Hematopoietic multipotent progenitor cell treated with erythropoietin and hydrocortisone succinate and interleukin-3 and kit ligand, for 15 days (in vitro differentiated cells): ENCODE results near the gene TMIGD2.
"Not testable (repeated sequence)": the region's sequence is repeated elsewhere in the genome, so short reads cannot be mapped to it uniquely, and the experiment has no call there.

Source experiments
- DNase-seq: peaks from one replicate; pipeline ENCODE4 v3.0.0-alpha.2; 2015; ENCODE audit warnings: low spot score

Gene TMIGD2

DNA sequence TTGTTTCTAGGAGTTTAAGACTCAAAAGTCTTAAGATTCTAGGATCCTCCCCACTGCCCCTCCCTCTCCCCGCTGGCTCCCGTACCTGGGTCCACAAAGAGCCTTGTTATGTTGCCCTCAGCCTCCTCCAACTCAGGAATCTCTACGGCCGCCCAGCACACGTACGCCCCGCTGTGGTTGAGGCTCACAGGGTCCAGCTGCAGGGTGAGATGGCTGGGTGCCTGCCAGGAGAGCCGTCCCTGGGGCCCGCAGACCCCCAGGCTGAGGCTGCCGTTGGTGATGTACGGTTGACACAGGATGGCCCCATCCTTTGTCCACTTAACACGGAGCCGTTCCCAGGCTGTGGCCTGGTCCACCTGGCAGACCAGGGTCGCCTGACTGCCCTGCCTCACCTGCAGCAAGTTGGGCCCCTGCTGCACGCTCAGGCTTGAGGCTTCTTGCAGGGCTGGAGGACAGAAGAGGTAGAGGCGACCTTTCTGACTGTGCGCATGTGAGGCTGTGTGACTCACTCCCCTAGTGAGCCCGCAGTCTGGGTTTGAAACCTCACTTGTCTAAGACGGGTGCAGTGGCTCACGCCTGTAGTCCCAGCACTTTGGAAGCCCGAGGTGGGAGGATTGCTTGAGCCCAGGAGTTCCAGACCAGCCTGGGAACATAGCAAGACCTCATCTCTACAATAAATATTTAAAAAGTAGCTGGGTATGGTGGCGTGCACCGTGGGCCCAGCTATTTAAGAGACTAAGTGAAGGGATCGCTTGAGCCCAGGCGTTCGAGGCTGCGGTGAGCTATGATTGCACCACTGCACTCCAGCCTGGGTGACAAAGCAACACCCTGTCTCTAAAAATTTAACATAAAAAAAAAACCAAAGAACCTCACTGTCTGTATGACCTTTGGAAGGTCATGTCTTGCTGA, 4.0 kb downstream of the TMIGD2 start:
- DNase-seq = no peak

DNA sequence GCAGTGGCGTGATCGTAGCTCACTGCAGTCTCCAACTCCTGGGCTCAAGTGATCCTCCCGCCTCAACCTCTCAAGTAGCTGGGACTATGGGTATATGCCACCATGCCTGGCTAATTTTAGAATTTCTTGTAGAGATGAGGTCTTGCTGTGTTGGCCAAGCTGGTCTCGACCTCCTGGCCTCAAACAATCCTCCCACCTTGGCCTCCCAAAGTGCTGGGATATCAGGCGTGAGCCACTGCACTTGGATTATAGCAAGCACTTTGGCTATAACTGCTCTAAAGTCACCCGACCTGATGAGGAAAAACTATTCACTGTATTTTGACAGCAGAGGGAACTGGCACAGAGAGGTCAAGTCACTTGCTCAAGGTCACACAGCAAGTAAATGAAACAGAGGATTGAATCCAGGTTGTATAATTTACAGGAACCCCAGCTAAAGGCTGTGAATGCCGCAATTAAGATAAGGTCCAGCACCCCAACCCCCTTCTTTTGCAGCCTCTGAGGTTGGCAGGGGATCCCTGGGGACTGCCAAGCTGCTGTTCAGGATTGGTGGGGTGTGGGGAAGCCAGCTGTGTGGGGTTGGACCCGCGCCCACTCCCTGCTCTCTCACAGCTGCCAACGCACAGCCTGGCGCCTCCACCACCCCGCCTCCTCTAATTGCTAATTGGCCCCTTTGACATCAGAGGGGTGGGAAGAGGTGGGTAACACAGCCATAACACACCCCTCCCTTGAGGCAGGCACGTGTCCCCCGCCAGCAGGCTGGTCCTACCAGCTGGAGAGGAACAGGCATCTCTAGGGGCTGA, 6.0 kb downstream of the TMIGD2 start:
- no peak for DNase-seq

DNA sequence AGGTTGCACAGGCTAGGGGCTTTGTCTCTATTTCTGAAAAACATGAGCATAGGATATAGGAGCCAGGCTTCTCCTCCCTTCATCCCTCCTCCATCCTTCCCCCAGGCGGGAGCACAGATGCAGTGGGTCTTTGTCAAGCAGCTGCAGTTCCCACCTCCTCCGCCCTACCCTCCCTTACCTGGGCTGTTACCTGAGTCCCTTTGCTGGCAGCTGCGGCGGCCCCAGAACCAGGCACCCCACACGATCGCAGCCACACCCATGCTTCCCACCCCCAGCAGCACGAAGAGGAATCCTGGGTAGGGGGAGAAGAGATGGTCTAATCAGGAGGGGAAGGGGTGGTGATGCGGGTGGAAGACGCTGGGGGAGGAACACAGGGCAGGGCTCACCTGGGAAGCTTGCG, 7.8 kb downstream of the TMIGD2 start:
- DNase-seq = no peak

DNA sequence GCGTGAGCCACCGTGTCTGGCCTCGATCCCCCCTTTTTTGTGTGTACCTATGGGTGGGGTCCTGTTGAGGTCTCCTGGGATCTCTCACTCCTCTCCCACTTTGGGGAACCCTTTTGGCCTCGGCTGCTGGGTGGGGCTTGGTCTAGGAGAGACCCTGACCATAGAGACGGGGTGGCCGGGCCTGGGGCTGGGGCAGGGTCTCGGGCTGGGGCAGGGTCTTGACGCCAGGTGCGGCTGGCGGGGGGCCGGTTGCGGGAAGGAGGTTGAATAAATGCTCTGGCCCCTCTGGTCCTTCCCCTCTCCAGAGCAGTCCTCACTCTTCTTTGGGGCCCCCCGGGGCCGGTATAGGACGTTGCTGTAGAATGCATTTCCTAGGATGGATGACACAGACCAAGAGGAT, 9.7 kb downstream of the TMIGD2 start:
- DNase-seq = no peak

DNA sequence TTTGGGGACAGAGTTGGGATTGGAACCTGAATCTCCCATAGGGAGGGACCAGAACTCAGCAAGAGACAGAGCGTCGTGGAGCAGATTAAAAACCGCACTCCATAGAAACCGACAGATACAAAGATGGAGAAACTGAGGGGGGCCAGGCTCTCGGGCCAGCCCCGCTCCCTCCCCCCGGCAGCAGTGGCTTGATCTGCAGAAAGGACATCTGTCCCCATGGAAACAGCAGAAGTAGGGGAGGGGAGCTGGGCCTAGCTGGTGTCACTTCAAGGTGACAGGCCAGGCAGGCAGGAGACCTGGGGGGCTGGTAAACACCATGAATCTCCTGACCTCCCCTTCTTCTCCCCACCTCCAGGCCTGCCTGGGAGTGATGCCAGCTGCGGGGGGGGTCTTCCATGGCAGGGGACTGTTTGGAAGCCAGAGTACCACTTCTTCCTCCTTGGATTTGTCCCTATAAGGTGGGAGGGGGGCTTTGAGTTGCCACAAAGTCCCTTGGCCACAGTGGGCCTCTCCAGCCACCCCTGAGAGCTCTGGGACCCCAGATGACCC, 10.9 kb downstream of the TMIGD2 start:
- no peak for DNase-seq

DNA sequence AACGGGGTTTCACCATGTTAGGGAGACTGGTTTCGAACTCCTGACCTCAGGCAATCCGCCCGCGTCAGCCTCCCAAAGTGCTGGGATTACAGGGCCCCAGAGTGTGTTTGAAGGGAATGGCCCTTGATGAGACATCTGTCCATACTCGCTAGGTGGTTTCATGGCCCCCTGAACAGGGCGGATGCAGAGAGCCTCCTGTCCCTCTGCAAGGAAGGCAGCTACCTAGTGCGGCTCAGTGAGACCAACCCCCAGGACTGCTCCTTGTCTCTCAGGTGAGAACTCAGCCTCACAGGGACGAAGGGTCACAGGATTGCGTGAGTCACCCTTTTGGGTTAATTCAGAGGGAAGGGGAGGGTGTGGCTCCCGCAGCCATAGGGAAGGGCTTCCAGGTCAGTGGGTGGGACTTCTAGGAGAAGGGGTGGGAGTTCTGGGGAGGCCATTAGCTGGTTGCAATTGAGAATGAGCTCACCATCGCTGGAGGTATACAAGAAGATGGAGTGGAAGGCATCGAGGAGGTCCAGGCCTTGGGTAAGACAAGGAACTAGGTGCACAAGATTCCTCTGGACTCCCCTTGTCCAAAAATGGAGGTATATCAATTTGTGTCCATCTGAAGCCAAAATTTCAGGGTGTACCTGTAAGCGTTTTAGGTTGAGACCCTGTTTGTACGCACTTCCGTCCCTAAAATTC, 14.0 kb downstream of the TMIGD2 start:
- DNase-seq = no peak

DNA sequence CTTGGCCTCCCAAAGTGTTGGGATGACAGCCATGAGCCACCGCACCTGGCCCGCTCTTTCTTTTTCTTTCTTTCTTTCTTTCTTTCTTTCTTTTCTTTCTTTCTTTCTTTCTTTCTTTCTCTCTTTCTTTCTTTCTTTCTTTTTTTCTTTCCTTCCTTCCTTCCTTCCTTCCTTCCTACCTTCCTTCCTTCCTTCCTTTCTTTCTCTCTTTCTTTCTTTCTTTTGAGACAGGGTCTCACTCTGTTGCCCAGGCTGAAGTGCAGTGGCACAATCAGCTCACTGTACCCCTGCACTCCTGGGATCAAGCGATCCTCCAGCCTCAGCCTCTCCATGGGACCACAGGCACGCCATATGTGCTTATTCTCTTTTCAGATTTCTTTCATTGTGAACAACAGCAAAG, 16.0 kb downstream of the TMIGD2 start:
- DNase-seq = not testable (repeated sequence)

DNA sequence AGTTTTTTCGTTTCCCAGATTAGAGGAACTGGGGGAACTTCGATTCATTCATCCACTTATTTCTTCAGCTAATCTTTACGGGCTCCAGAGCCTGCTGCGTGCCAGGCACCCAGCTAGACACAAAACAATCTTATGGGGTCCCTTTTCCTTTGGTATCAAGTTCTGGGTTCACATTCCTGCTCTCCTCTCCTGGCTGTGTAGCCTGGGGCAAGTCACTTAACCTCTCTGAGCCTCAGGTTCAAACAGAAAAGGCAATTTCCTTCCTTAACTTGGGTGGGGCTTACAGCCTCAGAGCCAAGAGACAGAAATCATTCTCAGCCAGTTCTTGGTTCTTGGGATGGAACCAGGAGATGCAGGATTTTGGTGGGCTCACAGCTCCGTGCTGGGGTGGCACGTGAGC, 17.2 kb downstream of the TMIGD2 start:
- DNase-seq = no peak

DNA sequence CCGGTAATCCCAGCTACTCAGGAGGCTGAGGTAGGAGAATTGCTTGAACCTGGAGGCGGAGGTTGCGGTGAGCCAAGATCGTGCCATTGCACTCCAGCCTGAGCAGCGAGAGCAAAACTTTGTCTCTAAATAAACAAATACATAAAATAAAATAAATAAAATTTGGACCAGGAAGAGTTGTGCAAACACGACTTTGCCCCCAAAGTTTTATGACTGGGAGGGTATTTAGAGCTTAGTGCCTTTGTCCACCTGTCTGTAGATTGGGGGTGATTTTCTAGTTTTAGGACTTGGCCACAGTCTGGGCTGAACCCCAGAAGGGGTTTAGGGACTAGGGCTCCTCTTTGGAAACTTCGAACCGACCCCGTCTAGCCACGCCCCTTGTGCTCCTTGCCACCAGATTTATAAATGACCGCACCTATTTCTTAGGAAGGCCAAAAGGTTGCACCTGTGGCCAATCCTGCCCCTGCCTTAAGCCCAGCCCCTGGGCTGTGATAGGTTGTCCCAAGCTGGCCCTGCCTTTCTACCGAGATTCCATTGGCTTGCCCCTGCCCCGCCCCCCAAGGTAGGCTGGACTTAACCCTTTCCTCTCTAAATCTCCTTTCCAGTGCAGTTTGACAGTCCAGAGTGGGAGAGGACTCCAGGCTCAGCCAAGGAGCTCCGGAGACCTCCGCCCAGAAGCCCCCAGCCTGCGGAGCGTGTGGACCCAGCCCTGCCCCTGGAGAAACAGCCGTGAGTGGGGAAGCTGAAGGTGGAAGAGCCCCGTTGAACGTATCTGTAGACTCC, 17.8 kb downstream of the TMIGD2 start:
- DNase-seq = no peak

DNA sequence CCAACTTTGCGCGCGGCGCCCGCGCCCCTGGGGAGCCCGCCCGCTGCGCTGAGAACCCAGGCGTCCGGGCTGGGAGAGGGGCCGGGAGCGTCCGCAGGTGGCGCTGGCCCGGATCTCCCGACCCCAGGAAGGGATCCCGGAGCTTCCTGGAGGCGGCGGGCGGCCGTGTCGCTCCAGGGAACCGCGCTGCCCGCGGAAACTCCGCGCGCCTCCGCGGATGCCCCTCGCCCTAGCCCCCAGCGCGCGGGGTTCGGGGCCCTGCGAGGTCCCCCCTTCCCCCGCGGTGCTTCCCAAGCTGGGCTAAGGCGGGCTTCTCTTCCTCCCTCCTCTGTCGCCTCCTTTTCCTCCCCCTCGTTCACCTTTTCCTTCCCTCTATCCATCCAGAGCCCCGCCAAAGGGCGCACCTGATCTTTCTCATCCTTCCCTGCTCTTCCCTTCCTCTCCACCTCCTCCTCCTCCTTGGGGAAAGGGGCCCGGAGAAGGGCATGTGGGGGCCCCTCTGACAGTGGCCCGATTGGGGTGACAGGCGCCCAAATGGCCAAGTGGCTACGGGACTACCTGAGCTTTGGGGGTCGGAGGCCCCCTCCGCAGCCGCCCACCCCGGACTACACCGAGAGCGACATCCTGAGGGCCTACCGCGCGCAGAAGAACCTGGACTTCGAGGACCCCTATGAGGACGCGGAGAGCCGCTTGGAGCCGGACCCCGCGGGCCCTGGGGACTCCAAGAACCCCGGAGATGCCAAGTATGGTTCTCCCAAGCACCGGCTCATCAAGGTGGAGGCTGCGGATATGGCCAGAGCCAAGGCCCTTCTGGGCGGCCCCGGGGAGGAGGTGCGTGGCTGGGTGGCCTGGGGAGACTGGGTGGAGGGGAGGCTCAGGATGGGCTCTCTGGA, 22.4 kb downstream of the TMIGD2 start:
- no peak for DNase-seq

DNA sequence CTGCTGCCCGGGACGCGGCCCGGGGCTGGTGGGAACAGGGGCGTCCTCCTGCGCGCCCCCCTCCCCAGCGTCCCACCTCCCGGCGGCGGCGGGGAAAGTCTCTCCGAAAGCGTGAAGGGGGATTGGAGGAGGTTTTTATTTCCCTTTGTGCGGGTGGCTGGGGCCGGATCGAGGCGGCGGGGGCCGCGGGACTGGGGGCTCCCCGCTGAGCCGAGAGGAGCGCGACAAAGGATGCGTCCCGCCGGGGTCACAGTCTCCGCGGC, 23.0 kb downstream of the TMIGD2 start:
- DNase-seq = no peak

DNA sequence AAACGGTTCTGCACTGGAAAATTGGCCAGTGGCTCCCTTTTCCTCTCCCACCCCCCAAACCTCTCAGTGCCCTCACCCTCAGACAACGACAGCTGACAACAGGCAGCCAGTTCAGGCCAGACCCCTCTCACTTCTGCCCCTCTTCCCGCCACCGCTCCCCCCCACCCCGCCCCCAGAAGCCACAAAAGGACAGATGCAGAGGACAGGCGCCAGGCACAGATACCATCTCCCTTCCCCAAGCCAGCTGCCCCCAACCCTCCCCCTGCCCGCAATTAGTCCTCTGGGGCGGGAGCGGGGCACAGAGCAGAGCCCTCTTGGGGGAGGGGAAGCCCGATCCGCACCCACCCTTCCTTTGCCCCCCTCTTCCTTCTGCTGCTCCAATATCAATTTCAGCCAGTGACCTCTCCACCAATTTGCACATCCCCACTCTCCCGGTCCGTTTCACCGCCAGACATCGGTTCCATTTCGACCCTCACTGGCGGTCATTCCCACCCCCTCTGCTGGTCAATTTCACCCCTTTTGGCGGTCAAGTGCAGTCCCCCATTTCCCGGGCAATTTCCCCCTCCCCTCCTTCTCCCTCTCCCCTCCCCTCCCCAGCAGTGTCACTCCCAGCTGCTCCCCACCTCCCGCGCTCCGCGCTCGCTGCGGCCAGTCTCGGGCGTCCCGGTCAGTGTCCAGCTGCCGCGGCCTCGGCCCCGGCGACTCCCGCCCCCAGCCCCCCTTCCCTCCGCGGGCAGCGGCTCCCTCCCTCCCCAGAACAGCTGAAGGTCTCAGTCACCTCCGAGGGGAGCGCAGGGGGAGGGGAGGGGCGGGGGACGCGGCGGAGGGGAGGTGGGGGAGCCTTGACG, 23.5 kb downstream of the TMIGD2 start, which contains the start of gene SHD:
TSS of gene SHD (plus strand) at position 848 of the 848 bp plus-strand sequence. CDS start 798 bp downstream, outside the sequence.
- DNase-seq = no peak

DNA sequence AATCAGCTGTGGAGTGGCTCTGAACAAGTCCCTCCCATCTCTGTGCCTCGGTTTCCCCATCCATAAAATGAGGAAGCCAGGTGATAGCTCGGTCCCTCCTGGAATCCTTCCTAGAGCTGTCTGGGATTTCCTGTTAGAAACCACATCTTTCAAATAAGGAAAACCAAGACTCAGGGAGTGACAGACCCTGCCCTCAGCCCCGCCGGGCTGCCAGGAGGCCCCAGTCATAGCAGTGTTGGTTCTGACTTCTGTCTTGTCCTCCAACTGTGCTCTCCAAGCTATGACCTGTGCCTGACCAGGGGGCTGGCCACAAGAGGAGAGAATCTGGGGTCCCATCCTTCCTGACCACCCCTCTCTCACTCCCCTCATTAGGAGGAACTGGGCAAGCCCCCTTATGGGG, 24.2 kb downstream of the TMIGD2 start:
- DNase-seq = no peak

DNA sequence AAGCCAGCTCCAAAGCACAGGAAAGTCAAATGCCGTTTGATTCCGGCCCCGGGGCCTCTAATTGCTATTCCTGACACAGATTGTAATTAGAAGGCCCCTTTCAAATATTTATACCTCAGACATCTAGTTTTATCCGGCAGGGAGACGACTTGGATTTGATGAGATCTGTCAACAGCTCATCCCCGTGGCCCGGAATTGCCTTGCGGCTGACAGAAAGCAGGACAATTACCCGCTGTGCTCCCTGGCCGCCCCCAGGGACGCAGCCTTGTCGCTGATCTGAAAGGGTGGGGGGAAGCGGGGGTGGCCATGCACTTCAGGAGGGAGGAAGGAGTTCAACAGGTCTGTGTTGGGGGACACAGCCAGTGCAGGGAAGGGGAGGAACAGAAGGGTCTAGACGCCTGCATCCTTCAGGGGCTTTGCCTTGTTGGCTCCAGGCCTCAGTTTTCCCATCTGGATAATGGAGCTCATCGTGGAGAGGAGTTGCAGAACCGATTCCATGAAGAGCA, 24.9 kb downstream of the TMIGD2 start:
- DNase-seq = no peak

DNA sequence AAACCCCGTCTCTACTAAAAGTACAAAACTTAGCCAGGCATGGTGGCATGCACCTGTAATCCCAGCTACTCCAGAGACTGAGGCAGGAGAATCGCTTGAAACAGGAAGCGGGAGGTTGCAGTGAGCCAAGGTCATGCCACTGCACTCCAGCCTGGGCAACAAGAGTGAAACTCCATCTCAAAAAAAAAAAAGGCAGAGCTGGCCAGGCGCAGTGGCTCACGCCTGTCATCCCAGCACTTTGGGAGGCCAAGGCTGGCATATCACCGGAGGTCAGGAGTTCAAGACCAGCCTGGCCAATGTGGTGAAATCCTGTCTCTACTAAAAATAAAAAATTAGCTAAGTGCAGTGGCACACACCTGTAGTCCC, 27.9 kb downstream of the TMIGD2 start:
- DNase-seq = not testable (repeated sequence)

DNA sequence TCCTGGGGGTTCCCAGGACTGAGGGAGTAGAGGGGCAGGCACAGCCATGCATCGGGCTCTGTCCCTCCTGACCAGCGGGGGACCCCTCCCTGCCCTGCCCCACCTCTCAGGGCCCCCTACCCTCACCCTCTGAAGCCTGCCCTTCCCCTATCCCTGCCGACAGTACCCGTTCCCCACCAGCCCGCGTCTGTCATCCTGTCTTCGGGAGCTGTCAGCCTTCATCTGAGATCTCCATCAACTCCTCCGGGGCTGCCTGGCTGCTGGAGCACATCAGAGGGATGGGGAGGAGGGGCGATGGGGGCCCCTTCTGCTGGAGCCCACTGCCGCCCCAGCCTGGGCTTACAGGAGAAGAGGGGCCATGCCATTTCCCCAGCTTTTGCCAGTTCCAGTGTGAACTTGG, 29.3 kb downstream of the TMIGD2 start:
- DNase-seq = no peak

DNA sequence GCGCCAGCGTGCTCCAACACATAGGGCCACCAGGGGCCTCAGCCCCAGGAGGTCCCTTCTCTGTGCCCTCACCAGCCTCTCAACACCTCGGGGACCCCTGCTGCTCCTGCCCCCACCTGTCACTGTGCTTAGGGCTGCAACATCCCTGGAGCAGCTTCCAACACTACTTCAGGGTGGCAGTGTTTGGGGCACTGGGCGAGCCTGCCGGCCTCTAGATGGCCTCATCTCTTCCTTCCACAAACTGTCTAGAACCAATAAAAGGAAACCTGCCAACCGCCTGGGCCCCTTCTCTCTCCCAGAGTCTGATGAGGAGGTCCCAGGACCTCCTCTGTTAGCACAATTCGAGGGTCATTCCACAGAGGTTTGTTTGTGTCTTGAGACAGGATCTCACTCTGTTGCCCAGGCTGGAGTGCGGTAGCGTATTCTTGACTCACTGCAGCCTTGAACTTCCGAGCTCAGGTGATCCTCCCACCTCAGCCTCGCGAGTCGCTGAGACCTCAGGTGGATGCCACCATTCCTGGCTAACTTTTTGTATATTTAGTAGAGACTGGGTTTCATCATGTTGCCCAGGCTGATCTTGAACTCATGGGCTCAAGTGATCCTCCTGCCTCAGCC, 33.3 kb downstream of the TMIGD2 start:
- DNase-seq = no peak

DNA sequence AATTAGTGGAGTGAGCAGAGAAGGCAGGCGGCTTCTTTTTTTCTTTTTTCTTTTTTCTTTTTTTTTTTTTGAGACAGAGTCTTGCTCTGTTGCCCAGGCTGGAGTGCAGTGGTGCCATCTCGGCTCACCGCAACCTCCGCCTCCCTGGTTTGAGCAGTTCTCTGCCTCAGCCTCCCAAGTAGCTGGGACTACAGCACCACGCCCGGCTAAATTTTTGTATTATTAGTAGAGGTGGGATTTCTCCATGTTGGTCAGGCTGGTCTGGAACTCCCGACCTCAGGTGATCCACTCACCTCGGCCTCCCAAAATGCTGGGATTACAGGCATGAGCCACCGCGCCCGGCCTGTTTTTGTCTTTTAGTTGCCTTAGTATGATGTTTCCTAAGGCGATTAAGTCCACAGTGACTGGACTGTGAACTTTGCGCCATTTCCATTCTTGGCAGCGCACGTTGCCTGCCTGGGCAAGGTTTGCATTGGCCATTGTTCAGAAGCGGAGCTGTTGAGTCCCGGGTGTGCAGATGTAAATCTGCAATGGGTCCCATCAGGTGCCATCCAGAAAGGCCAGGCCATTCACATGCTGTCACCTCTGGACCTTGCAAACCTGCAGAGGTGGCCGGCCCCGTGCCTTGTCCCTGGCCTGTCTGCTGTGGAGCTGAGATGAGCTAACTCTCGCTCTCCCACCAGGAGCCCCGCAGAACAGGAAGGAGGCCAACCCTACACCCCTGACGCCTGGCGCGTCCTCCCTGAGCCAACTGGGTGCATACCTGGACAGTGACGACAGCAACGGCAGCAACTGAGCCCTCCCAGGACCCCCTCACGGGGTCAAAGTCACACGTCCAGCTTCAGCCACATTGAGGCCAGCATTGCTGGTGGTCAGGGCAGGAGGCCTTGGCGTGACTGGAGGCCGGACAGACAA, 34.0 kb downstream of the TMIGD2 start:
- no peak for DNase-seq
